HEK293T (cell line): ENCODE data around the gene FHIT.

ENCODE experiments used
- L3MBTL2 ChIP-seq: fragments of 450-650 bp; conservative IDR thresholded peaks from 2 replicates; pipeline ENCODE4 v1.6.1; 2016; ENCODE audit warnings: mild to moderate bottlenecking
- SP1 ChIP-seq: fragments of 450-650 bp; IDR thresholded peaks from 2 replicates; pipeline ENCODE4 v1.6.1; 2017
- TF ChIP-seq, protein P1 (sequence below): fragments of 450-650 bp; IDR thresholded peaks from 2 replicates; pipeline ENCODE4 v1.6.1; 2016

DNA sequence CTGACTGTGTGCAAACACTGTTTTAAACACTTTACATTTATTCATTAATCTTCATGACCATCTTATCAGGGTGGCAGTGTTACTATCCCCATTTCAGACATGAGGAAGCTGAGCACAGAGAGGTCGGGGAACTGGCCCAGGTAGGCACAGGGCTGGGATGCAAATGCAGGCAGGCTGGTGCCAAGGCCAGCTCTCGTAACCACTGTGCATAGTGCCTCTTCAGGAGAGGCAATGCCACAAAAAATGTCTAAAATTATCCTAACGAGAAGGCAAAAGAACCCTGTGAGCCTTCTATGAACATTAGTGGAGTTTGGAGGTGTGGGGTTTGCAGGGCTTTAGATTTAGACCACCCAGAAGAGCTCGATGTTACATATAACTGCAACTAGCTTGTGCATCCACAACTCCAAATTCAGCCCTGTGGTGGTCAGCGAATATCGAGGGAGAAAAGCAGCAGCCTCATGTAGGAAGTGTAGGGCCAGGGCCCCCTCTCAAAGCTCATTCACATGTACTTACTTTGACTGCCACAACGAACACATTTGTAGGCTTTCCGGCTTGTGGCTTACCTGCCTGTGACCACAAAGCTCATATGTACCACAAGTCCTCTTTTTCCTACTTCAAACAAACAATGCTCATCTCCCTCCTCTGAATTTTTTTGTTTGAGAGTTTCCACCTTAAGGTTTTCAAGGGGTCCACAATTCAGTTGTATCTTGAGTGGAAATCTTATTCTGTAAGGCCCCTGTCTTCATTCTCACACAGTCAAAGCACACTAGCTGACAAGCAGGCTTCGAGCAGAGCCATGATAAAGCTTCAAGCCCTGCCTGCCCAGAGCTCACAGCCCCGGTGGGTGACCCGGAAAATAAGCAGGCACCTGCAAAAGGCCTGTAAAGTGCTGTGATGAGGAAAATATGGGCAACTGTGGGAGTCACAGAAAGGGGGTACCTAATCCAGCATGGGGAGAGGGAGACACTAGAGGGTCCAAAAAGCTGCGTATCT is 1478.5 kb downstream of the FHIT start:
- TF ChIP-seq L3MBTL2 (no peak), SP1 (no peak)
- TF ChIP-seq, protein P1, sequence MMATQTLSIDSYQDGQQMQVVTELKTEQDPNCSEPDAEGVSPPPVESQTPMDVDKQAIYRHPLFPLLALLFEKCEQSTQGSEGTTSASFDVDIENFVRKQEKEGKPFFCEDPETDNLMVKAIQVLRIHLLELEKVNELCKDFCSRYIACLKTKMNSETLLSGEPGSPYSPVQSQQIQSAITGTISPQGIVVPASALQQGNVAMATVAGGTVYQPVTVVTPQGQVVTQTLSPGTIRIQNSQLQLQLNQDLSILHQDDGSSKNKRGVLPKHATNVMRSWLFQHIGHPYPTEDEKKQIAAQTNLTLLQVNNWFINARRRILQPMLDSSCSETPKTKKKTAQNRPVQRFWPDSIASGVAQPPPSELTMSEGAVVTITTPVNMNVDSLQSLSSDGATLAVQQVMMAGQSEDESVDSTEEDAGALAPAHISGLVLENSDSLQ, result no peak
